SK-N-SH (cell line): ENCODE data around the gene TACC2. TPM values are rescaled to one million over a fixed set of nuclear protein-coding genes. Genes with fewer than 3 reads are reported as not detected.

Experiments
- CTCF ChIA-PET: fragments of 300-600, 350-600 bp; formaldehyde crosslinking; extraction: SDS; loops from one replicate; lab custom pipeline; 2021; lab: Yijun Ruan, JAX
- POLR2A ChIA-PET: fragments of 350-600 bp; sonication (Branson Sonifier 250); formaldehyde crosslinking; extraction: SDS; loops from one replicate; lab custom pipeline; 2020; ENCODE audit warnings: antibody characterized with exemption, inconsistent platforms; lab: Yijun Ruan, JAX
- DNase-seq: peaks from one replicate; pipeline ENCODE4 v3.0.0; 2012
- H2AFZ ChIP-seq: fragments of 200-600 bp; sonication (generic); 2 replicates; pipeline ENCODE4 v1.8.1; 2016; ENCODE audit warnings: antibody characterized with exemption, mild to moderate bottlenecking, low read depth
- H3F3A ChIP-seq: fragments of 200-600 bp; sonication (generic); replicated peaks from 2 replicates; pipeline ENCODE3; 2016; ENCODE audit warnings: antibody characterized with exemption, mild to moderate bottlenecking; ENCODE audit not compliant: insufficient read depth
- H3K27ac ChIP-seq, 2 experiments: fragments of 200-500 bp in 1 of 2; fragments of 200-600 bp in 1 of 2; sonication (Bioruptor generic) in 1 of 2; sonication (generic), shearing (Covaris generic) in 1 of 2; 2 replicates each; pipeline versions ENCODE4 v1.5.1 to v1.6.1; 2014 to 2016; ENCODE audit warnings: low read depth in 2 of 2, inconsistent platforms in 1 of 2, low read length in 1 of 2, mild to moderate bottlenecking in 1 of 2, mixed read lengths in 1 of 2
- H3K27me3 ChIP-seq: fragments of 200-600 bp; sonication (generic), shearing (Covaris generic); 2 replicates; pipeline ENCODE4 v1.6.1; 2016; ENCODE audit warnings: mixed run types; ENCODE audit not compliant: insufficient read depth
- H3K36me3 ChIP-seq, 2 experiments: fragments of 200-500 bp in 1 of 2; fragments of 200-600 bp in 1 of 2; sonication (Bioruptor generic) in 1 of 2; sonication (generic) in 1 of 2; replicated peaks in 1 of 2; 2 replicates each; pipeline versions ENCODE3 to v1.5.1; 2014 to 2016; ENCODE audit warnings: low read length in 1 of 2, mild to moderate bottlenecking in 1 of 2; ENCODE audit not compliant: insufficient read depth in 2 of 2, control insufficient read depth in 1 of 2
- H3K4me1 ChIP-seq, 2 experiments: fragments of 200-500 bp in 1 of 2; fragments of 200-600 bp in 1 of 2; sonication (Bioruptor generic) in 1 of 2; sonication (generic), shearing (Covaris generic) in 1 of 2; 2 replicates each; pipeline versions ENCODE4 v1.5.1 to v1.6.1; 2014 to 2016; ENCODE audit warnings: low read depth in 1 of 2, low read length in 1 of 2, mixed run types in 1 of 2; ENCODE audit not compliant: insufficient read depth in 2 of 2, control insufficient read depth in 1 of 2
- H3K4me2 ChIP-seq: fragments of 200-600 bp; sonication (generic), shearing (Covaris generic); 2 replicates; pipeline ENCODE4 v1.6.1; 2017; ENCODE audit warnings: mixed run types
- H3K4me3 ChIP-seq, 2 experiments: fragments of 200-500 bp in 1 of 2; fragments of 200-600 bp in 1 of 2; sonication (Bioruptor generic) in 1 of 2; sonication (generic), shearing (Covaris generic) in 1 of 2; 2 replicates each; pipeline versions ENCODE4 v1.5.1 to v1.8.1; 2014 to 2016; ENCODE audit warnings: low read depth in 2 of 2, inconsistent platforms in 1 of 2, low read length in 1 of 2, mild to moderate bottlenecking in 1 of 2, mixed read lengths in 1 of 2, moderate library complexity in 1 of 2
- H3K79me2 ChIP-seq: fragments of 200-600 bp; sonication (generic); 2 replicates; pipeline ENCODE4 v1.8.1; 2017; ENCODE audit warnings: mild to moderate bottlenecking; ENCODE audit not compliant: insufficient read depth
- H3K9ac ChIP-seq: fragments of 200-600 bp; sonication (generic); 2 replicates; pipeline ENCODE4 v1.6.1; 2017; ENCODE audit warnings: mixed run types
- H3K9me2 ChIP-seq: fragments of 200-600 bp; sonication (generic); 2 replicates; pipeline ENCODE4 v1.6.1; 2017; ENCODE audit warnings: mixed run types
- H3K9me3 ChIP-seq: fragments of 200-600 bp; sonication (generic); 2 replicates; pipeline ENCODE4 v1.6.1; 2017; ENCODE audit warnings: mixed run types, mild to moderate bottlenecking, moderate library complexity
- H4K20me1 ChIP-seq: fragments of 200-600 bp; sonication (generic); 2 replicates; pipeline ENCODE4 v1.6.1; 2017; ENCODE audit warnings: mild to moderate bottlenecking, mixed run types; ENCODE audit not compliant: insufficient read depth
- CTCF ChIP-seq: fragments of 200-600 bp; sonication (generic); IDR thresholded peaks from 2 replicates; pipeline ENCODE4 v1.6.1; 2017; ENCODE audit warnings: antibody characterized with exemption, mild to moderate bottlenecking, moderate library complexity
- NFIC ChIP-seq: IDR thresholded peaks from 2 replicates; pipeline ENCODE4 v1.4.0; 2012; ENCODE audit warnings: borderline replicate concordance
- USF2 ChIP-seq: fragments of 150-350 bp; IDR thresholded peaks from 2 replicates; pipeline ENCODE4 v1.6.1; 2017; ENCODE audit warnings: antibody characterized with exemption, low read length, low read depth, borderline replicate concordance
- WGBS: methylation state at CpG from one replicate; pipeline ENCODE4 v1.1.6; 2017; ENCODE audit warnings: low lambda C conversion rate; 5-methylcytosine and 5-hydroxymethylcytosine counted together
- polyA plus RNA-seq, 3 experiments: library from polyadenylated mRNA; depleted of rRNA; stranded (reverse); fragments of >200 nt; gene quantifications; 2 replicates each; pipeline ENCODE4 v1.2.3, GENCODE V29; 2012

Gene TACC2
- polyA plus RNA-seq, 1 of the 3 experiments (the other 2 are of a cell fraction), result 8.8 TPM

GRCh38 chr10:122246830-122247520 is 258.0 kb downstream of the TACC2 start:
- Histone ChIP-seq H2AFZ (no peak overlapping the region), H3K36me3 (peaks cover 6 to 11% of the 10 kb centered on the region in 2 experiments), H3K9me3 (no peaks in the 10 kb centered on the region), H3K27ac (no peak overlapping the region; a peak in 1 of 4 replicates), H3K79me2 (no peaks in the 10 kb centered on the region), H3K4me3 (no peak overlapping the region), H4K20me1 (no peaks in the 10 kb centered on the region), H3K9me2 (no peaks in the 10 kb centered on the region), H3K4me2 (no peak overlapping the region), H3K9ac (no peak overlapping the region), H3K27me3 (no peaks in the 10 kb centered on the region), H3F3A (no peaks in the 10 kb centered on the region), H3K4me1 (peaks cover 0 to 2% of the 10 kb centered on the region in 2 experiments; a peak in 1 of 4 replicates)
- DNase-seq, result no peak
- WGBS, result 100% methylated on average over 3 of the region's 11 CpGs
- ChIA-PET CTCF (interaction anchor here (1.3 to 5.5 kb wide), 2 partner anchors 16 to 21 kb away, joined by 7 to 25 read pairs; no protein-coding TSS in a partner anchor), POLR2A (interaction anchor here (0.5 kb wide), 1 partner anchor 105 kb away, joined by 3 read pairs; no protein-coding TSS in a partner anchor)
- no peak for TF ChIP-seq NFIC

- H4K20me1 ChIP-seq, result no peaks in the 10 kb centered on the region
- DNase-seq, result no peak
- H3K27me3 ChIP-seq, result no peaks in the 10 kb centered on the region
- no peaks in the 10 kb centered on the region for H3F3A ChIP-seq
- no peaks in the 10 kb centered on the region for H3K79me2 ChIP-seq
- no peak overlapping the region for H3K4me3 ChIP-seq
- no peak overlapping the region for H3K27ac ChIP-seq
- no peaks in the 10 kb centered on the region for H3K9me3 ChIP-seq
- H2AFZ ChIP-seq, result no peak overlapping the region
- no peak overlapping the region for H3K4me2 ChIP-seq
- ChIA-PET CTCF (interaction anchor here (1.0 to 1.1 kb wide), 2 partner anchors 19 to 106 kb away, joined by 3 to 4 read pairs; no protein-coding TSS in a partner anchor), POLR2A (no interaction called here)
- peaks cover 4 to 6% of the 10 kb centered on the region in 2 experiments for H3K36me3 ChIP-seq
- peaks cover 0 to 2% of the 10 kb centered on the region in 2 experiments; a peak in 1 of 4 replicates for H3K4me1 ChIP-seq
- H3K9me2 ChIP-seq, result no peaks in the 10 kb centered on the region
- TF ChIP-seq USF2 (no peak), CTCF (no peak)
- 93% methylated on average over 23 of the region's 25 CpGs for WGBS
- no peak overlapping the region for H3K9ac ChIP-seq
Measured at GRCh38 chr10:122248356-122249302, 259.7 kb downstream of the TACC2 start.
